Measurements from ENCODE around the gene EIF4E1B.

EIF4E1B gene

DNA sequence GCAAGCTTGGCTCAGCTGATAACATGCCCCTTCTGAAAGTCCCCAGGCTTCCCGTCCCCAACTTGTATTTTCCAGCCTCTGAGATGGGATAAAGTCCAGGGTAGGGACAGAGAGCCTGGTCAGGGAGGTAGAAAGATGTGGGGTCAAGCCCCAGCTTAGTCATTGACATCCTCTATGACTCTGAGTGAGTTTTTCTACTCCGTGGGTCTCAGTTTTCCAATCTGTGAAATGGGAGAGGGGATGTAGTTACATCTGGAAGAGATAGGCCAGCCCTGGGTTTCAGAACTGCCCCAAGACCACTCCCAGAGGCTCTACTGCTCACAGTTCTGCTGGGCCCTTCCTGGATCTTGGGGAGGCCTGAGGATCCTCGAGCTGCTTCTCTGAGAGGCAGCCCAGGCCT is 23.6 kb upstream of the EIF4E1B start:
- no peak for DNase-seq

DNA sequence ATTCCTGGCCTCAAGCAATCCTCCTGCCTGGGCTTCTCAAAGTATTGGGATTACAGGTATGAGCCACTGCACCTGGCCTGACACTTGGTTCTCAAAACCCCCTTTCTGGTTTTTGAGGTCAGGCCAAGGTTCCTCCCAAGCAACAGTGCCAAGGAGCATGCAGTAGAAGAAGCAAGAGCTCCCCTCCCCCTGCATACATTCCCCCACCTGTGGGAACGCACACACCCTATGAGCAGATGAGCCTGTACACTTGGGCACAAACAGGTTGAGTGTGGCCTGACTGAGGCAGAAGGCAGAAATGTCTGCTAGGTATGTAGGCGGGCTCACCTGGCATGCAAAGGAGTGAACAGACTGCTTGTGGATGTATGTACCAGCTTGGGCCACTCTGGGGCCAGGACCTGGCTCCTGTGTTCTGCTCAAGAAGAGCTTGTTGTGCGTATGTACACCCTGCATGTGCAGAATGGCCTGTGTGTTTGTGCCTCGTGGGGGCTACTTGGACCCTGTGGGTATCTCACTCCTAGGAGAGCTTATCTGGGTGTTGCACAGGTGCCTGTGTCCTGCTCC is 22.3 kb upstream of the EIF4E1B start:
- no peak for DNase-seq

DNA sequence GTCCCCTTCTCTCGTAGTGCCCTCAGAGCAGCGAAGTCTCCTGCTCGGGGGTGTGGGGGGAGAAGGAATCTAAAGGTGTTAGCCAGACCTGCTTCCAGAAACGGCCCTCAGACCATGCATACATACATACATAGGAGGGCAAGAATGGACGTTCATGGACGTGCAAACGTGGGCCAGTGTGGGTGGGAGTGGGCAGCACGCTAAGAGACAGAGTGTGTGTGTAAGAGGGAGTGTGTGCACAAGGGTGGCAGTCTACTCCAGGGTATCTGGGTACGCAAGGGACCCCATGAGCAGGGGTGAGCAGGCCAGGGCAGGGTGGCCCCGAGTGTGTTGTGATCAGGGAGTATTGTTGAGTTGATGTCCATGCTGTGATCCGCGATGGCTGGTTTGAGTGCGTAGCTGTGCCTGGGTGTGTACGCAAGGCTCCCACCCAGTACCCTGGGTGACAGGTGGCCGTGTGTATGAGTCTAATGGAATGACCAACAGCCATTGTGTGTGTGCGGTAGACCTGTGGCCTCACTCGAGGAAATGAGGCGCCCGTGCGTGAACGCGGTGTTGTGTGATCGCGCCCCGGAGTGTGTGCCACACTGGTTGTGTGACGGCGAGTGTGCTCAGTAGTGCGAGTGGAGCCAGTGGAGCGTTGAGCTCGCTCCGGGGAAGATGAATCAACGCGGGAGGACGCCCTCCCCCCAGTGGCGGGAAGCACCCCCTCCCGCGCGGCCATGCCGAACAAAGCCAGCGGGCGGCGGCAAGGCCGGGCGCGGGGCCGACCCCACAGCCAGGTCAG is 21.3 kb upstream of the EIF4E1B start:
- no peak for DNase-seq

DNA sequence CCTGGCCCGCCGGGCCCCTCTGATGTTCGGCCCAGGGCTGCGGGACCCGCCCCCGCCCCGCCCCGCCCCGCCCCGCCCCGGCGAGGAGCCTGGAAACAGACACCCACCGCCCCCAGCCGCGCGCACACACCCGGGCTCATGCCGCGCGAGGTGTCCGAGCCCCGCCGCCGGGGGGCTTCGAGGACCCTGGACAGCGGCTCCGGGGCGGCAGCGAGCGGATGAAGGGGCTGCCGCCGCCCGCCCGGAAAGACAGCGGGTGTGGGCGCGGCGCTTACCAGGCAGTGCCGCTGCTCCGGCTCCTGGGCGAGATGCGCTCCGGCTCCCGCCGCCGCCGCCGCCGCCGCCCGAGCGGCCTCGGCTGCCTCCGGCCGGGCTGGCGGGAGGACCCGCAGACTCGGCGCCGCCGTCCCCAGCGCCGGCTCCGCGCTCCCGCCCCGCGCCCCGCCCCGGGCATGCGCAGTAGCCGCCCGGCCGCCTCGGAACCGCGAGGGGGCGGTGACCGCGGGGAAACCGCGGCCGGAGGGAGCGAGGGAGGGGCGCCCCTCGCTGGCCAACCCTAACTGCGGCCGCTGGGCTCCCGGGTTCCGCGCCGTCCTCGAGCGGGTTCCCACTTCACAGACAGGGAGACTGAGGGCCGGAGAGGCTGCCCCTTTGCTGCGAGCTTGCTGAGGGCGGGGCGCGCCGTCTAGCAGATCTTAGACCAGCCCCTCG is 20.6 kb upstream of the EIF4E1B start, which contains the start of gene GPRIN1:
Gene GPRIN1 (minus strand): TSS at position 433 of the 711 bp plus-strand sequence. CDS start 10,322 bp downstream, outside the sequence.
- DNase-seq = peak; percentile 67

DNA sequence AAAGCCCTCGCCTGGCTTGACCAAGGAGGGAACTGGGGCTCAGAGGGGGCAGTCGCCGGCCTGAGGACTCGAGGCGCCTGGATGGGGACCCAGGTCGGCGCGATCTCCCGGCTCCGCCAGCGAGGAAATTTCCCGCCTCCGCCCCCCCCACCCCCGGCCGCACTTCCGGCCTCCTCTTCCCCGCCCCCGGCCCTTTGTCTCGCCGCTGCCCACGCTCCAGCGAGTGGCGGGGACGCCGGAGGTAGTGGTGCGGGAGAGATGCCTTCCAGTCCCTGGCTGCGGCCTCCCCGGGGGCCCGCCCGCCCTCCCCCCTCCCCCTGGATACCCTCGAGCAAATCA is 20.1 kb upstream of the EIF4E1B start:
- DNase-seq = no peak

DNA sequence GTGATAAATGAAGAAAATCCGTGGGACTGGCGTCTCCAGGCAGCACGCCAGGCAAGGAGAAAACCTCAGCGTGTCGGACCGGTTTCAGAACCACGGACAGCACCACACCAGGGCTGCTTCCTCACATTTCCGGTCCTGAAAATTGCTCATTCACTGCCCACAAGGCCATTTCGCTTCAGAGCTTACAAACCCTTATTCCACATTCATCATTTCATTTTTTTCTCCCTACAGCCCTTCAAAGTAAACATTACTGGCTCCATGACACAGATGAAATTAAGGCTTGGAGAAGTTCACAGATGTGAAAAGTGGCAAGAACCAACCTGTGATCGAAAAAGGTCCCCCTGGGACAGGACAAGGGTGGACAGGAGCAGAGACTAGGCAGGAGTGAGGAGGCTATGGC is 19.0 kb upstream of the EIF4E1B start:
- peak; percentile 72 for DNase-seq

DNA sequence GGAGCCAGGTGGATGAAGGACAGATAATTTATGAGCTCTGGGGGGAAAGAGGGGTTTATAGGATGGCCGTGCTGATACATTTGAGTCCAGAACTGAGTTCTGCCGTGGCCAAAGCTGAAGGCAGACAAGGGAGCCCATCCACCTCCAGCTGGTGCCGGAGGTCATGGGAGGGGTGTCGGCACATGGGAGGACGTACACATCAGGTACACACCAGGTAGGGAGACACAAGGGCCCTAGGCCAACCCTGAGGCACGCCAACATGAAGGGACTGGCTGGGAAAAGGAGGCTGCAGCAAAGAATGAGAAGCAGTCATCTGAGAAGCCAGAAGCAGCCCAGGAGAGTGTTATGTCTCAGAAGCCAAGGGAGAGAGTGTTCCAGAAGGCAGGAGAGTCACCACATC is 18.5 kb upstream of the EIF4E1B start:
- DNase-seq = no peak

DNA sequence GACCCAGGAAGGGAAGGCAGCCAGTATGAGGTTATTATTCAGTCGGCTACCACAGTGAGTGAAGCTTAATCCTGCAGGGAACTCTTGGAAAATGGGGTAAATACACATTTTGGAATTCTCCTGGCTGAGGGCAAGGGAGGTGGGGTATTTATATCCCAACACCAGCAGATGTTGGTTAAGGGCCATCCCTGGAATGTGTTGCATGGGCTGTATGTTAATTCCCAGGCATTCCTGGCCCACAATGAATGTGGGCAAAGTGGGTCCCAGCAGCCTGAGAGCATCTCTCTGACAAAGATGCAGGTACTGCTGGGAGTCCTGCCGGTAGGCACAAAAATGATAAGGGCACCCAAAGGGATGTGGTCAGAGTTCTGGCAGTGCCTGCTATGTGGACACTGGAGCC is 17.6 kb upstream of the EIF4E1B start:
- no peak for DNase-seq

DNA sequence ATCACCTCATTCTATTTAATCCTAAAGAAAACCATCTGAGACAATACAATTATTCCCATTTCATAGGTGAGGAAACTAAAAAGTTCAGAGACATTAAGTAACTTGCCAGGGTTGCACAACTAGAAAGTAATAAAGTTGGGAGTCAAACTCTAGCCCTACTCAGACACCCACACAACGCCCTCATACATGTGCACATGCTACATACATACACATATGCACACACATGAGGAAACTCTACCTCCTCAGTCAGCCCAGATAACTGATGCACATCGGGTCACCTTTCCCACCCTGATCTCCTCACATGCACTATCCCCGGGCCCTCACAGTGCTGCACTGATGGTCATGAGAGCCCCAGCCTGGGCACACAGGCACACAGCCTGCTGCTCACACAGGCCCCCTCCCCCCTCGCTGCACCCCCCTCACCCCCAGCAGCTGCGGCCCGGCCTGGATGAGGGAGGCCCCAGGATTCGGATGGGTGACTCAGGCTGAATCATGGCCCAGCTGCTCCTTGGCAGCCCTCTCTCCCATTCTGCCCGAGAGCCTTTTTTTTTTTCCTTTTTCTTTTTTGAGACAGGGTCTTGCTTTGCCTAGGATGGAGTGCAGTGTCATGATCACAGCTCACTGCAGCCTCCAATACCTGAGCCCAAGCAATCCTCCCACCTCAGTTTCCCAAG is 15.5 kb upstream of the EIF4E1B start:
- no peak for DNase-seq

DNA sequence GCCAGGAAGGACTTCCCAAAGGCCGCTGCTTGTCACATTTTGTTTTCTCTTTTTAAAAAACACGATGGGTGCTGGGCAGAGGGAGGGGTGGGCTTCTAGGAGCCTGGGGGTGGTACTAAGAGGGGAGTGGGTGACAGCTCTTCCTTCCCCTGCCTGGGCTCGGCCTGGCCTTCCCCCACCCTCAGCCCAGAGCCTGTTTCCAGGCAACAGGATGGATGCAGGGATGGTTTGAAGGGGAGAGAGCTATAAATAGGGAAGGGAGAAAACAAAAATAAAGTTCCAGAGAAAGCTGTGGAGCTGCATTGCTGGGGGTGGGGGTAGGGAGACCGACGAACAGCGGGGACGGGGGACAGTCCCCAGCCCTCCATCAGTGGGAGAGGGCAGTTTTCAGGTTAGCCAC is 14.0 kb upstream of the EIF4E1B start:
- DNase-seq = no peak

DNA sequence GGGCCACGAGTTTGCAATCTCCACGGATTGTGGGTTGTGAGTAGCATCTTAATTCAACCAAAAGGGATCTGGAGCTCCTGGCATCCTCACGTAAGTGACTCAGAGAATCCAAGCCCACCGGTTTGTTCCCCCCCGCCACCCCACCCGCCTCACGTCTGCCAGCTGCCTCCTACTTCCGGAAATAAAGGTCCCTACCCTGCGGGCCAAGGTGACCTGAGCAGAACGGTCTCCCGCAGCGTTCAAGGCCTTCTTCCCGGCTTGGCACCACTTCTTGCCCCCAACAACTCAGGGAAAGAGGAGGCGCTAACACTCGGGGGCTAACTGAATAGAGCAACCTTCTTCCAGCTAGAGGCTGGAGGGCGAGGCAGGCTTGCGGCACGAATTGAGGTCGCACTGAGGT is 11.7 kb upstream of the EIF4E1B start:
- DNase-seq = no peak

DNA sequence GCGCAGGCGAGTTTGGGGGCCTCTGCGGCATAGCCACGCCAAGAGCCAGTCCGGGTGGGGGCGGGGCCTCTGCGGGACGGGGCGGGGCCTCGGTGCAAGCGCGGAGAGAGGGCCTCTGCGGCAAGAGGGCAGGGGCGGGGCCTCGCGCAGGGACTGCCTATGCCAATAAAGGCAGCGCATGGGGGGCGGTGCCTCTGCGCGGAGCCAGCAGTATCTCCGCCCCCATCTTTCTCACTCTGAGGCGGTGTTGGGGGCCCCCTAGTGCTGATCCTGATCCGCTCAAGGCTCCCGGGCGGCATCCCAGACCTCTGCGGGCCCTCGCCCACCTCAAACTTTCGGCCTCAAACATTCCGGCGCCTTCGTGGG is 11.3 kb upstream of the EIF4E1B start:
- DNase-seq = peak; percentile 83

DNA sequence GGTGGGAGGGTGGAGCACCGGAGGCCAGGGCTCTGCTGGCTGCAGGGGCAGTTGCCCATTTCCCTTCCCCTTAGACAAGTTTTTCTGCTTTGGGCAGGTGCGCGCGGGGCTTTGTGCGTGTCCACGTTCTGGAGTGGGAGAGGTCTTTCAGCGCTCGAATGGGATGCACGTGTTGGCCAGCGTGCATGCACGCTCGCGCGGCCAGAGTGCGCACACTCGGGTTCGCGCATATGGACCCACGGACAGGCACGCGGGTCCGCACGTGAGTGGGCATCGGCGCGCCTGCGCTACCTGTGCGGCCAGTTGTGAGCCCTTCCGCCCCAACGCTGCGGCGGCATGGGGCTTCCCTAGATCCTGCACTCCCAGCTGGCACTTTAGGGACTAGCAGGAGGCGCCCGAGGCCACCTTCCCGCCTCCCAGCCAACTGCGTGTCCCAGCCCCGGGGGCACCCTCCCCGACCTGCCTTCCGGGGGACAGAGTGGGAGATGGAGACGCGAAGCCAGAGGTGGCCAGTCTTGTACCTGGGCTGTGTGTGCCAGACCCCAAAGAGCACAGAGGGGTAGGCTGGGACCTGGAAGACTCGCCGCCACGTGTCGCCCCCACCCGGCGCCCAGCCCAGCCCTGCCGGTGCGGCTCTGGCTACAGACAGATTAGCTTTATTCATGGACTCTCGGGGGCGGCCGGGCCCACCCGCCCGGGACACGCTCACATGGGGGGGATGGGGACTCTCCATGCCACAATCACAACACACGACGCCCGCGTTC is 10.7 kb upstream of the EIF4E1B start:
- DNase-seq = no peak

DNA sequence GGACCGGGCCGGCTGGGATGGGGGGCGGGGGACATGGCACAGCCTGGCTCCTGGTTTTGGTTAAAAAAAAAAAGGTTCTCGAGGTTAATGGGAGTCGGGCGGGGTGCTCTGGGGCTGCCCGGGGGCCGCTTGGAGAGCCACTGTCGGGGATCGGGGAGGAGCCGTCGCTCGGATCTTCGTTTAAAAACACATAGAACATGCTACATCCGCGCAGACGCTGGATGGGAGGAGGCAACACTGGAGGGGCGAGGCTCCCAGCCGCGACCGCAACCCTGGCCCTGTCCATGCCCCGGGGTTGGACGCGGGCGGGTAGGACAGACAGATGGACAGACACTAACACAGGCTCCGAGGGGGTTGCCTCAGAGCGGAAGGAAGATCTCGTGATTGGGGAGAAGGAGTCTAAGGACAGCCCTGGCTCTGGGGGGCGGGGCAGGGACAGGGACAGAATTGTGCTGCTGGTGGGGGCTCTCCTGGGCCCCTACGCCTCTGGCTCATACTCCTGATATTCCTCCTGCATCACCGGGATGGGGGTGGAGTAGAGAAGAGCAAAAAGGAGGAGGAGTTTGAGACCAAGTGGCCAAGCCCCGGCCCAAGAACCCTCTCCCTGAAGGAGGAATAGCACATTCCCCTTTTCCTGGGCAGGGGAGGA is 10.0 kb upstream of the EIF4E1B start:
- peak; percentile 28 for DNase-seq

DNA sequence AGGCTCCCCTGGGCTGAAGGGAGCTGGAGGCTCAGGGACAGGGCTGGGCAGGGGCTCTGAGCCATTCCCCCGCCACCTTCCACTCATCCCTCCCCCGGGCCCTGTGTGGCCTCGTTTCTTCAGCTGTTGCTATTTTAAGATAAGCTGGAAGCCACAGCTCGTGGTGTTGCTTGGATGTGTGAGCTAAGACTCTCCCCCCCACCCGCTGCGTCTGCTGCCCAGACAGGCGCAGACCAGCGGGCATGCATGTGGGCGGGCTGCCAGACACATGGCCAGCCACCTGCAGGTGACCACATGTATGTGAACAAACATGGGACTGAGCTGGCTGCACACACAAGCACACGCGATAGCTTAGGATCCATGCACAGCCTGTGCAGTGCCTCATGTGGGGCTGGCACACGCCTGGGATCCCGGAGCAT is 8.8 kb upstream of the EIF4E1B start:
- no peak for DNase-seq

DNA sequence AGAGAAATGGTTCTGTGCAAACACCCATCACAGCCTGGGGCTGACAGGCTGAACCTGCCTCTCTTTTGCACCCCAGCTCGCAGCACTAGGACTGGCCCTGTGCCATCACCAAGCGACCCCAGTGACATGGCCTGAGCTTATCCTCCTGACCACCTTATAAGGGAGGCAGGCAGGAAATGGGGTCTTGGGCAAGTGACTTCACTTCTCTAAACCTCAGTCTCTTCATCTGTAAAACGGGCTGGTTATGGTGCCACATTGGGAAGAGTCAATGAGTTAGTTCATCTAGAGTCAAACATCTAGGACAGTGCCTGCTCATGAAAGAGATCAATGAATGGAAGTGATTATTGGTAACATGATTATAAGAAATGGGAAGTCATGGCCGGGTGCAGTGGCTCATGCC is 6.3 kb upstream of the EIF4E1B start:
- no peak for DNase-seq

DNA sequence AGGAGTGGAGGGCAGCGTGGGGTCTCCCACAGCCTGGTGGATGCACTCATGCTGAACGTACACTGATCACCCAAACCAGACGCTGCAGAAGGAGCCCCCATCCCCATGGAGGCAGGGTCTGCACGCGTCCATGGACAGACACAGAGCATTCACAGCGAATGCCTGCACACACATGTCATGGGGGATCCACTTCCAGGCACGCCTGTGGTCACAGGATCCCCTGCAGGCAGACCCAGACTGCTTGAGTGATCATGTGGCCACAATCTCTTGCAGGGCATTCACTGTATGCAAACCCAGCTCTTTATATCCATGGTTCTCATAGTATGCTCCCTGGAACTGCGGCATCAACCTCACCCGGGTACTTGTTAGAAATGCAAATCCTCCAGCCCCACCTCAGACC is 5.5 kb upstream of the EIF4E1B start:
- no peak for DNase-seq

DNA sequence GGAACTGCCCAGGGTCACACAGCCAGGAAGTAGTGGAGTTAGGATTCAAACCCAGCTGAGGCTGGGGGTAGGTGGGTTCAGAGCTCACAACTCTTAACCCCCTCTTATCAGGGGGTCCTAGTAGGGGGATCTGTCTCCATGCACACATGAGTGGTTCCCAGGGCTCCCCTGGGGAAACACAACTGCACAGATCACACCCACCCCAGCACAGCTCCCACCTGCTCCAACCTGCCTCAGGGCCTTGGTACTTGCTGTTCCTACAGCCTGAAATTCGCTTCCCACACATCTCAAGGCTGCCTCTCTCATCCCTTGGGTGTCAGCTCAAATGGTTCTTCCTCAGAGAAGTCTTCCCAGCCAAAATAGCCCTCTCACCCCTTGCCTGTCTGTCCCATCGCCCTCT is 5.0 kb upstream of the EIF4E1B start:
- no peak for DNase-seq

DNA sequence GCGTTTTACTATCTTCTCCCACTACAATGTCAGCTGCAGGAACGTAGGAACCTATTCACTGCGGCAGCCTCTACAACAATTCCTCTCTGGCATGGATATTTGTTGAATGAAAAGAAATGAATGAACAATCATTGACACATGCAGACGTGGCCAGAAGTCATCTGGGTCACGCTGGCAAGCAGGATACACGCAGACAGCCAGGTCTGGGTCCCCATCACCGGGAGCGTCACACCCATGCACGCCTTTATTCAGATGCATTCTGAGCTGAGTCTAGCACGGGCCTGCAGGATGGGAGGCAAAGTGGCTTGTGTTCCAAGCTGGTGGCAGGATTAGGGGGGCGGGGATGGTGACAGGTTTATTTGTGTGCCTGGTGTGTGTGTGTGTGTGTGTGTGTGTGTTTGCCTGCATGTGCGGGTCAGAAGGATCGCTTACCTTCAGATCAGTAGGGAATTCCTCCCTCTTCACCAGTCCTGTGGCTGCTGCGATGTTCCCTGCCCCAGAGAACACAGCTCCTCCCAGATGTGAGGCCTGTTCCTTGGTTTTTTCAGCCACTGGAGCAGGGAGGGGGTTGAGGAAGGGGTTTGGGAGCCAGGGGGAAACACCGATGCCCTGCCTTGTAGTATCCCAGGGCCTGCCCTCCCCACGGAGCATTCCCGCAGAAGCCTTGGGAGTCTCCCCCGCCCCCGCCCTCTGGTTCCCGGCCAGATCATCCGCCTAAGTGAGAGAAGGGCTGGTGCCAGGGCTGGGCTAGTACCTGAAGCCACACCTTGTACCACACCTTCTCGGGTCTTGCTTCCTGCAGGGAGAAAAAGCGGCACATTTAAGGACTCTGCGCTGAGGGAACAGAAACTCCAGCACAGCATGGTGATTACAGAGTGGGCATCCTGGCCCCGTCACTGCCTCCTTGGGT is 4.3 kb upstream of the EIF4E1B start:
- DNase-seq = no peak

DNA sequence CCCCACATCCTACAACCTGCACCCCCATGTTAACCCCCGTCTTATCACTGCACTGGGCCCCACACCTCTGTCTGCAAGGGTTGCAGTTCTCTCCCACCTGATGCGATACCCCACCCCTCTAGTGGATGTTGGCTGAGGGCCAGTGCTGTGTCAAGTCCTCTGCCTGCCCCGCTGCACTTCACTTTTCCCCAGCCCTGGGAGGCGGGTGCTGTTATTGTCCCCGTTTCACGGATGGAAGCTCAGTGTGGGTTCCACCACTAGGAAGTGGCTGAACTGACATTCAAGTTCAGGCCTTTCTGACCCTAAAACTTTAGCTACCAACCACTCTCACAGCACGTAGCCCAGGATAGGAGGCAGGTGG is 3.6 kb upstream of the EIF4E1B start:
- no peak for DNase-seq

DNA sequence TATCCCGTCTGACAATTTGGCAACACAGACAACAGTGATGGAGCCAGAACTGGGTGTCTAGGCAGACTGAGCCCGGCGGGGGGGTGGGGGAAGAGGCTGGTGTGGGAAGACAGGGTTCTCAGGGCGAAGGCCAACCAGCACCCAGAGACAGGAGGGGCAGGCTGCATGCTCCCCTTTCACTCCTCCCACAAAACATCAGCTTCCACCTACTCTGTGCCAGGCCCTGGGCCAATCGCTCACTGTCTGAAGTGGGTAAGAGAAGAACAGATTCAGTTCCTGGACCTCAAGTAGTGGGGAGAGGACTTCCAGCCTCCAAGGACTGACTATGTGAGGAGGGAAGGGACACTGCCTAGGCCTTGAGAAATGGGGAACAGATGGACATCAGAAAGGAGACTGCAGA is 2.9 kb upstream of the EIF4E1B start:
- no peak for DNase-seq
